Fibroblast of lung (primary cell): Measurements from ENCODE around the gene KRAS. TPM values are rescaled to one million over a fixed set of nuclear protein-coding genes. Genes with fewer than 3 reads are reported as not detected.

Source experiments
- DNase-seq, 2 donors: peaks; one replicate each; pipeline versions ENCODE4 v3.0.0 to v3.0.0-alpha.2; 2010; ENCODE audit warnings: low read depth in 2 of 2
- H2AFZ ChIP-seq: 2 replicates; pipeline ENCODE4 v1.5.1; 2012; ENCODE audit warnings: low read length, control low read depth, inconsistent platforms
- H3K27ac ChIP-seq: 2 replicates; pipeline ENCODE4 v1.5.1; 2011; ENCODE audit warnings: low read length, control low read depth; ENCODE audit not compliant: insufficient read depth
- H3K27me3 ChIP-seq: 2 replicates; pipeline ENCODE4 v1.5.1; 2011; ENCODE audit warnings: mild to moderate bottlenecking, low read length; ENCODE audit not compliant: control insufficient read depth, insufficient read depth
- H3K36me3 ChIP-seq: 2 replicates; pipeline ENCODE4 v1.5.1; 2011; ENCODE audit warnings: low read length; ENCODE audit not compliant: control insufficient read depth, insufficient read depth
- H3K4me1 ChIP-seq: 2 replicates; pipeline ENCODE4 v1.5.1; 2011; ENCODE audit warnings: low read length; ENCODE audit not compliant: control insufficient read depth, insufficient read depth; ENCODE audit errors: extremely low read depth
- H3K4me2 ChIP-seq: 2 replicates; pipeline ENCODE4 v1.5.1; 2011; ENCODE audit warnings: low read length, control low read depth; ENCODE audit not compliant: insufficient read depth; ENCODE audit errors: extremely low read depth
- H3K4me3 ChIP-seq, 4 experiments: fragments of 200-600 bp in 1 of 4; sonication (generic) in 1 of 4; replicated peaks in 1 of 4; 2 replicates each; pipeline ENCODE4 v1.5.1; 2011 to 2016; ENCODE audit warnings: low read length in 4 of 4, low read depth in 3 of 4, mild to moderate bottlenecking in 3 of 4, control low read depth in 2 of 4, inconsistent platforms in 1 of 4, mixed read lengths in 1 of 4; ENCODE audit not compliant: insufficient read depth in 1 of 4; ENCODE audit errors: control extremely low read depth in 1 of 4
- H3K79me2 ChIP-seq: 2 replicates; pipeline ENCODE4 v1.5.1; 2012; ENCODE audit warnings: mild to moderate bottlenecking, low read length, inconsistent platforms; ENCODE audit not compliant: control insufficient read depth, insufficient read depth
- H3K9ac ChIP-seq: 2 replicates; pipeline ENCODE4 v1.5.1; 2011; ENCODE audit warnings: mild to moderate bottlenecking, low read length, control low read depth; ENCODE audit not compliant: insufficient read depth
- H3K9me3 ChIP-seq: 2 replicates; pipeline ENCODE4 v1.5.1; 2012; ENCODE audit warnings: low read depth, low read length; ENCODE audit not compliant: control insufficient read depth, insufficient read depth
- H4K20me1 ChIP-seq: 2 replicates; pipeline ENCODE4 v1.5.1; 2011; ENCODE audit warnings: low read length; ENCODE audit not compliant: control insufficient read depth, insufficient read depth; ENCODE audit errors: extremely low read depth
- CTCF ChIP-seq, 2 donors: IDR thresholded peaks in 1 of 2; conservative IDR thresholded peaks in 1 of 2; 1 replicate in 1 of 2; 2 replicates in 1 of 2; pipeline ENCODE4 v1.5.1; 2011 to 2012; ENCODE audit warnings: low read length in 2 of 2, control low read depth in 1 of 2, inconsistent platforms in 1 of 2, low read depth in 1 of 2, mild to moderate bottlenecking in 1 of 2
- EZH2 ChIP-seq: IDR thresholded peaks from 2 replicates; pipeline ENCODE4 v1.5.1; 2012; ENCODE audit warnings: low read length, control low read depth, mild to moderate bottlenecking; ENCODE audit errors: missing control alignments
- polyA plus RNA-seq, 2 donors: library from polyadenylated mRNA; depleted of rRNA in 1 of 2; stranded (reverse) in 1 of 2; unstranded in 1 of 2; fragments of >200 nt; gene quantifications; 2 replicates each; pipeline ENCODE4 v1.2.1, GENCODE V29; 2011 to 2012; ENCODE audit warnings: missing spikeins in 1 of 2
- total RNA-seq: library from RNA; depleted of rRNA; stranded (reverse); fragments of >200 nt; gene quantifications from 2 replicates; pipeline ENCODE4 v1.2.1, GENCODE V29; 2014

Gene KRAS
- total and polyA plus RNA-seq, 2 donors (not counting 1 experiment from before 2014, with no cell fraction given): 15.0 to 31.3 TPM

GRCh38 chr12:25248732-25249131, 2.0 kb downstream of the KRAS start:
- Histone ChIP-seq H3K79me2 (peaks cover 41% of the 10 kb centered on the region), H3K4me3 (no peak overlapping the region), H3K9me3 (no peaks in the 10 kb centered on the region), H3K27me3 (no peaks in the 10 kb centered on the region), H3K9ac (no peak overlapping the region), H3K4me1 (no peaks in the 10 kb centered on the region), H2AFZ (no peak overlapping the region), H3K4me2 (no peak overlapping the region), H3K36me3 (no peaks in the 10 kb centered on the region), H4K20me1 (no peaks in the 10 kb centered on the region), H3K27ac (no peak overlapping the region)
- no peak for DNase-seq
- TF ChIP-seq EZH2: no peak
- TF ChIP-seq CTCF (conservative IDR thresholded peaks at IDR 0.05 in 1 of 2, IDR thresholded peaks at IDR 0.05 in 1 of 2; ENCODE audit: low read depth in 1 of 2, low read length in 2 of 2): no peak

DNA sequence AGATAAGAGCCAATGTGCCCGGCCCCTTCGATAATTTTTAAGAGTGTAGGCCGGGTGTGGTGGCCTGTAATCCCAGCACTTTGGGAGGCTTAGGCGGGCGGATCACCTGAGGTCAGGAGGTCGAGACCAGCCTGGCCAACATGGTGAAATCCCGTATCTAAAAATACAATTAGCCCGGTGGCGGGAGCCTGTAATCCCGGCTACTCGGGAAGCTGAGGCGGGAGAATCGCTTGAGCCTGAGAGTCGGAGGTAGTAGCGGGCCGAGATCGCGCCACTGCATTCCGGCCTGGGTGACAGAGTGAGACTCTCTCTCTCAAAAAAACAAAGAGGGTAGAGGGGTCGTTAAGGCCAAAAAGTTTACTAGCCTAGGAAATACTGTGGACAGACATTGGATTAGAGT, 2.6 kb downstream of the KRAS start:
- Histone ChIP-seq H3K79me2 (peaks cover 41% of the 10 kb centered on the region), H3K27ac (no peak overlapping the region), H3K9ac (no peak overlapping the region)

DNA sequence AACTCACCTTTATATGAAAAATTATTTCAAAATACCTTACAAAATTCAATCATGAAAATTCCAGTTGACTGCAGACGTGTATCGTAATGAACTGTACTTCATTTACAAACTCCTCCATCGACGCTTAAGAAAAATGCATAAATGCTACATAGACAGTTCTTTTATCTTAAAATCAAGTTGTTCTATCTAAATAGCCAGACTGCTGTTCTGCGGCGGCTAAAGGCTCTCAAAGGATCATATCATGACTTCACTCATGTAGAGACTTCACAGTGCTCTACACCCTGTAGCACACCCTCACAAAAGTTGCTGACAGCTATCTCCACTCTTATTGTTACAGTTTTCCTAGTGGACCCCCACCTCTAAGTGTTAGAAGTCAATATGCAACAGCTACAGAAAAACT, 5.2 kb downstream of the KRAS start:
- TF ChIP-seq EZH2: no peak
- no peak for TF ChIP-seq CTCF (conservative IDR thresholded peaks at IDR 0.05 in 1 of 2, IDR thresholded peaks at IDR 0.05 in 1 of 2; ENCODE audit: low read depth in 1 of 2, low read length in 2 of 2)
- Histone ChIP-seq H3K9me3 (no peaks in the 10 kb centered on the region), H3K4me3 (no peak overlapping the region), H3K4me2 (no peak overlapping the region), H4K20me1 (no peaks in the 10 kb centered on the region), H3K36me3 (no peaks in the 10 kb centered on the region), H3K9ac (no peak overlapping the region), H2AFZ (no peak overlapping the region), H3K27me3 (no peaks in the 10 kb centered on the region), H3K4me1 (peaks cover 5% of the 10 kb centered on the region), H3K27ac (no peak overlapping the region), H3K79me2 (peaks cover 43% of the 10 kb centered on the region)
- no peak for DNase-seq

More for the DNA sequence above, 2.6 kb downstream of the KRAS start:
- Histone ChIP-seq H2AFZ (no peak overlapping the region), H3K4me2 (no peak overlapping the region), H3K4me3 (no peak overlapping the region), H3K36me3 (no peaks in the 10 kb centered on the region), H4K20me1 (no peaks in the 10 kb centered on the region), H3K4me1 (no peaks in the 10 kb centered on the region), H3K9me3 (no peaks in the 10 kb centered on the region), H3K27me3 (no peaks in the 10 kb centered on the region)
- TF ChIP-seq EZH2: no peak
- TF ChIP-seq CTCF (conservative IDR thresholded peaks at IDR 0.05 in 1 of 2, IDR thresholded peaks at IDR 0.05 in 1 of 2; ENCODE audit: low read depth in 1 of 2, low read length in 2 of 2): no peak
- DNase-seq: no peak
